ENCODE data around the gene TXLNG. TPM values are rescaled to one million over a fixed set of nuclear protein-coding genes. Genes with fewer than 3 reads are reported as not detected.
"Not testable (repeated sequence)": the region's sequence is repeated elsewhere in the genome, so short reads cannot be mapped to it uniquely, and the experiment has no call there.

The TXLNG gene
- total and polyA plus RNA-seq, 2 of the 13 experiments (the other 11 are each of a cell fraction or from before 2014, with no cell fraction given), result 13.1 to 15.5 TPM

DNA sequence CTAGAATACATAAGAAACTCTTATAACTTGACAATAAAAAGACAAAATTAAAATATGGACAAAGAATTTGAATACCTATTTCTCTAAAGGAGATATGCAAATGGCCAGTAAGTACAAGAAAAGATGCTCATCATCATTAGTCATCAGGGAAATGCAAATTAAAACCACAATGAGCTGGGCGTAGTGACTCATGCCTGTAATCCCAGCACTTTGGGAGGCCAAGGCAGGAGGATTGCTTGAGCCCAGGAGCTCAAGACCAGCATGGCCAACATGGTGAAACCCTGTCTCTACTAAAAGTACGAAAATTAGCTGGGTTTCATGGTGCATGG is 69.8 kb downstream of the TXLNG start:
- H3K27ac ChIP-seq (ENCODE audit: extremely low read length, insufficient read depth, low read length); H2AFZ ChIP-seq (ENCODE audit: low read length); ATAC-seq; FAIRE-seq; intact Hi-C loops (cut with micrococcal nuclease; ENCODE audit: unreplicated experiment); H3K27me3 ChIP-seq (ENCODE audit: control insufficient read depth in 1 of 2, insufficient read depth in 2 of 2, low read length in 2 of 2); in situ Hi-C loops (cut with HindIII; ENCODE audit: extremely low pct_ligation_motif_present, low pct_unique_long_range_greater_than_20kb); H3K4me3 ChIP-seq (replicated peaks in 1 of 3; ENCODE audit: insufficient read depth in 1 of 3, low read depth in 2 of 3, low read length in 3 of 3); H4K20me1 ChIP-seq (ENCODE audit: insufficient read depth, low read length); POLR2A ChIA-PET; H3K9ac ChIP-seq (ENCODE audit: insufficient read depth, low read depth, low read length); BruUV-seq (replicated peaks); H3K9me3 ChIP-seq (ENCODE audit: low read length); CTCF ChIA-PET (ENCODE audit: low intra/inter-chr PET ratio, low total read pairs); DNase-seq (ENCODE audit: low spot score); H3K4me1 ChIP-seq (ENCODE audit: insufficient read depth, low read length); H3K4me2 ChIP-seq (ENCODE audit: low read depth, low read length): not testable (repeated sequence)
- 100% methylated on average over 1 of the region's 2 CpGs for WGBS (ENCODE audit: low lambda C conversion rate)
- peaks cover 0 to 44% of the 10 kb centered on the region in 2 experiments; a peak in 4 of 5 replicates for H3K36me3 ChIP-seq (replicated peaks in 1 of 2; ENCODE audit: control insufficient read depth in 1 of 2, insufficient read depth in 2 of 2, low read length in 2 of 2)
- H3K79me2 ChIP-seq (ENCODE audit: insufficient read depth, low read length), result peaks cover 27% of the 10 kb centered on the region

GRCh38 chrX:16856744-16857143 is 70.5 kb downstream of the TXLNG start:
- Histone ChIP-seq H3K4me1 (ENCODE audit: insufficient read depth, low read length) (no peaks in the 10 kb centered on the region), H3K36me3 (replicated peaks in 1 of 2; ENCODE audit: control insufficient read depth in 1 of 2, insufficient read depth in 2 of 2, low read length in 2 of 2) (peaks cover 0 to 47% of the 10 kb centered on the region in 2 experiments; a peak in 4 of 5 replicates), H3K4me2 (ENCODE audit: low read depth, low read length) (no peak overlapping the region), H3K27me3 (ENCODE audit: control insufficient read depth in 1 of 2, insufficient read depth in 2 of 2, low read length in 2 of 2) (no peaks in the 10 kb centered on the region), H2AFZ (ENCODE audit: low read length) (no peak overlapping the region), H3K27ac (ENCODE audit: extremely low read length, insufficient read depth, low read length) (no peak overlapping the region), H3K79me2 (ENCODE audit: insufficient read depth, low read length) (peaks cover 31% of the 10 kb centered on the region), H3K9me3 (ENCODE audit: low read length) (no peaks in the 10 kb centered on the region), H4K20me1 (ENCODE audit: insufficient read depth, low read length) (no peaks in the 10 kb centered on the region), H3K4me3 (replicated peaks in 1 of 3; ENCODE audit: insufficient read depth in 1 of 3, low read depth in 2 of 3, low read length in 3 of 3) (no peak overlapping the region), H3K9ac (ENCODE audit: insufficient read depth, low read depth, low read length) (no peak overlapping the region)
- no peak for TF ChIP-seq HCFC1 (IDR thresholded peaks at IDR 0.05; ENCODE audit: low read depth, low read length)
- TF ChIP-seq, protein P1, sequence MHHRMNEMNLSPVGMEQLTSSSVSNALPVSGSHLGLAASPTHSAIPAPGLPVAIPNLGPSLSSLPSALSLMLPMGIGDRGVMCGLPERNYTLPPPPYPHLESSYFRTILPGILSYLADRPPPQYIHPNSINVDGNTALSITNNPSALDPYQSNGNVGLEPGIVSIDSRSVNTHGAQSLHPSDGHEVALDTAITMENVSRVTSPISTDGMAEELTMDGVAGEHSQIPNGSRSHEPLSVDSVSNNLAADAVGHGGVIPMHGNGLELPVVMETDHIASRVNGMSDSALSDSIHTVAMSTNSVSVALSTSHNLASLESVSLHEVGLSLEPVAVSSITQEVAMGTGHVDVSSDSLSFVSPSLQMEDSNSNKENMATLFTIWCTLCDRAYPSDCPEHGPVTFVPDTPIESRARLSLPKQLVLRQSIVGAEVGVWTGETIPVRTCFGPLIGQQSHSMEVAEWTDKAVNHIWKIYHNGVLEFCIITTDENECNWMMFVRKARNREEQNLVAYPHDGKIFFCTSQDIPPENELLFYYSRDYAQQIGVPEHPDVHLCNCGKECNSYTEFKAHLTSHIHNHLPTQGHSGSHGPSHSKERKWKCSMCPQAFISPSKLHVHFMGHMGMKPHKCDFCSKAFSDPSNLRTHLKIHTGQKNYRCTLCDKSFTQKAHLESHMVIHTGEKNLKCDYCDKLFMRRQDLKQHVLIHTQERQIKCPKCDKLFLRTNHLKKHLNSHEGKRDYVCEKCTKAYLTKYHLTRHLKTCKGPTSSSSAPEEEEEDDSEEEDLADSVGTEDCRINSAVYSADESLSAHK (CRISPR knock-in tag; IDR thresholded peaks at IDR 0.05; ENCODE audit: borderline replicate concordance), result no peak
- no peak for TF ChIP-seq CREM (IDR thresholded peaks at IDR 0.05)
- TF ChIP-seq CREM (CRISPR knock-in tag; IDR thresholded peaks at IDR 0.05), result no peak
- no peak for ATAC-seq
- no peak for DNase-seq (ENCODE audit: low spot score)
- POLR2A ChIA-PET, result no interaction called here
- in situ Hi-C loops (cut with HindIII; ENCODE audit: extremely low pct_ligation_motif_present, low pct_unique_long_range_greater_than_20kb) (no loop called here), intact Hi-C loops (cut with micrococcal nuclease; ENCODE audit: unreplicated experiment) (no loop called here)
- no TSS peak for BruUV-seq (replicated peaks)
- no peak for FAIRE-seq
- CTCF ChIA-PET (ENCODE audit: low intra/inter-chr PET ratio, low total read pairs), result no interaction called here
